ENCODE measurements around the gene RIN3.

DNA sequence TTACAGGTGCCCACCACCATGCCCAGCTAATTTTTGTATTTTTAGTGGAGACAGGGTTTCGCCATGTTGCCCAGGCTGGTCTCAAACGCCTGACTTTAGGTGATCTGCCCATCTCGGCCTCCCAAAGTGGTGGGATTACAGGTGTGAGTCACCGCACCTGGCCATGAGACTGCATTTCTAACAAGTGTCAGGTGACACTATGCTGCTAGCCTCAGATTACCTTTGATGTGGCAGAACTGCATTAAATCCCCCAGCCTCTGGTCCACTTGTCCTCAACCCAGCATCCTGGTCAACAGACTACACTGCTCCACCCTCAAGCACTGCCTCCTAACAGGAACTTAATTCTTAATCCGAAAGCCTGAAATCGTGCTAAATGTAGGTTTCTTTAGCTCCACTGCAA is 221.8 kb downstream of the RIN3 start:
- TF ChIP-seq, protein P1, sequence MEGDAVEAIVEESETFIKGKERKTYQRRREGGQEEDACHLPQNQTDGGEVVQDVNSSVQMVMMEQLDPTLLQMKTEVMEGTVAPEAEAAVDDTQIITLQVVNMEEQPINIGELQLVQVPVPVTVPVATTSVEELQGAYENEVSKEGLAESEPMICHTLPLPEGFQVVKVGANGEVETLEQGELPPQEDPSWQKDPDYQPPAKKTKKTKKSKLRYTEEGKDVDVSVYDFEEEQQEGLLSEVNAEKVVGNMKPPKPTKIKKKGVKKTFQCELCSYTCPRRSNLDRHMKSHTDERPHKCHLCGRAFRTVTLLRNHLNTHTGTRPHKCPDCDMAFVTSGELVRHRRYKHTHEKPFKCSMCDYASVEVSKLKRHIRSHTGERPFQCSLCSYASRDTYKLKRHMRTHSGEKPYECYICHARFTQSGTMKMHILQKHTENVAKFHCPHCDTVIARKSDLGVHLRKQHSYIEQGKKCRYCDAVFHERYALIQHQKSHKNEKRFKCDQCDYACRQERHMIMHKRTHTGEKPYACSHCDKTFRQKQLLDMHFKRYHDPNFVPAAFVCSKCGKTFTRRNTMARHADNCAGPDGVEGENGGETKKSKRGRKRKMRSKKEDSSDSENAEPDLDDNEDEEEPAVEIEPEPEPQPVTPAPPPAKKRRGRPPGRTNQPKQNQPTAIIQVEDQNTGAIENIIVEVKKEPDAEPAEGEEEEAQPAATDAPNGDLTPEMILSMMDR (IDR thresholded peaks at IDR 0.05): no peak
- no peak for TF ChIP-seq POLR2A (IDR thresholded peaks at IDR 0.05)
